AG09309 (cell line): ENCODE results near the gene DUS3L.

Source experiments
- DNase-seq: peaks from one replicate; pipeline ENCODE4 v3.0.0-alpha.2; 2010; ENCODE audit warnings: low read depth
- H3K4me3 ChIP-seq: 2 replicates; pipeline ENCODE4 v1.5.1; 2011; ENCODE audit warnings: mild to moderate bottlenecking, low read depth, low read length, moderate library complexity; ENCODE audit not compliant: control insufficient read depth
- TF ChIP-seq, protein P1 (sequence below): IDR thresholded peaks from 2 replicates; pipeline ENCODE4 v1.5.1; 2011; ENCODE audit warnings: mild to moderate bottlenecking, low read depth, low read length, inconsistent platforms; ENCODE audit not compliant: insufficient read depth, control insufficient read depth; ENCODE audit errors: missing control alignments

Gene DUS3L

DNA sequence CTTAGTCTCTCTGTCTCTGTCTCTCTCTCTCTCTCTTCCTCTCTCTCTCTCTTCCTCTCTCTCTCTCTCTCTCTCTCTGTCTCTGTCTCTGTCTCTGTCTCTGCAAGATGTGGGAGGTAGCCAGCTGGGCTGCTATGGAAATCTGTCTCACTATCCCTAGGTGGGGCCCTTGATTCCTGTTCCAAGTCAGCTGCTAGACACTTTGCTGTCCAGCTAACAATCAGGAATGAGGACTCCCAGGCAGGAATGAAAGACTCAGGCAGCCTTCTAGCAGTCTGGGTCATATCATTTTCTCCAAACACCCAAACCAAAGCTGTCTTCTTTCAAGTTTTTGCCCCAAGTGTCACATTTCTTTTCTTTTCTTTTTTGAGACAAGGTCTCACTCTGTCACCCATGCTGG, 47.3 kb downstream of the DUS3L start:
- DNase-seq = no peak
- TF ChIP-seq, protein P1, sequence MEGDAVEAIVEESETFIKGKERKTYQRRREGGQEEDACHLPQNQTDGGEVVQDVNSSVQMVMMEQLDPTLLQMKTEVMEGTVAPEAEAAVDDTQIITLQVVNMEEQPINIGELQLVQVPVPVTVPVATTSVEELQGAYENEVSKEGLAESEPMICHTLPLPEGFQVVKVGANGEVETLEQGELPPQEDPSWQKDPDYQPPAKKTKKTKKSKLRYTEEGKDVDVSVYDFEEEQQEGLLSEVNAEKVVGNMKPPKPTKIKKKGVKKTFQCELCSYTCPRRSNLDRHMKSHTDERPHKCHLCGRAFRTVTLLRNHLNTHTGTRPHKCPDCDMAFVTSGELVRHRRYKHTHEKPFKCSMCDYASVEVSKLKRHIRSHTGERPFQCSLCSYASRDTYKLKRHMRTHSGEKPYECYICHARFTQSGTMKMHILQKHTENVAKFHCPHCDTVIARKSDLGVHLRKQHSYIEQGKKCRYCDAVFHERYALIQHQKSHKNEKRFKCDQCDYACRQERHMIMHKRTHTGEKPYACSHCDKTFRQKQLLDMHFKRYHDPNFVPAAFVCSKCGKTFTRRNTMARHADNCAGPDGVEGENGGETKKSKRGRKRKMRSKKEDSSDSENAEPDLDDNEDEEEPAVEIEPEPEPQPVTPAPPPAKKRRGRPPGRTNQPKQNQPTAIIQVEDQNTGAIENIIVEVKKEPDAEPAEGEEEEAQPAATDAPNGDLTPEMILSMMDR = no peak
- no peak overlapping the region for H3K4me3 ChIP-seq

DNA sequence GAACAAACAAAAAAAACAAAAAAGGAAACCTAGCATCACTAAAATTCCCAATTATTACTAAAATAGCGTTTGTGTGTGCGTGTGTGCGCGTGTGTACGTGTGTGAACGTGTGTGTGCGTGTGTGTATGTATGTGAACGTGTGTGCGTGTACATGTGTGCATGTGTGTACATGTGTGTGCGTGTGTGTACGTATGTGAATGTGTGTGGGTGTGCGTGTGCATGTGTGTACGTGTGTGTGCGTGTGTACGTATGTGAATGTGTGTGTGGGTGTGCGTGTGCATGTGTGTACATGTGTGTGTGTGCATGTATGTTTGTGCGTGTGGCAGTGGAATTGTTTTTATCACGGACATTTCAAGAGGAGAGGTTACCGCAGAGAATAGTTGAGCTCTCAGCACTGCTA, 48.9 kb downstream of the DUS3L start:
- TF ChIP-seq, protein P1 = no peak
- no peak for DNase-seq
- H3K4me3 ChIP-seq = no peak overlapping the region

DNA sequence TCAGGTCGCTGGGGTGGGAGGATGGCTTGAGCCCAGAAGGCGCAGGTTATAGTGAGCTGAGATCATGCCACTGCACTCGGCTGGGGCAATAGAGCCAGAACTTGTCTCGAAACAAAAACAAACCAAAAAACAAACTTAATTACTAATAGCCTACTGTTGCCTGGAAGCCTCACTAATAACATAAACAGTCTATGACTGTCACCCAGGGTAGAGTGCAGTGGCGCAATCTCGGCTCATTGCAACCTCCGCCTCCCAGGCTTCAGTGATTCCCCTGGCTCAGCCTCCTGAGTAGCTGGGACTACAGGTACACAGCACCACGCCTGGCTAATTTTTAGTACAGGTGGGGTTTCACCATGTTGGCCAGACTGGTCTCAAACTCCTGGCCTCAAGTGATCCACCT, 52.5 kb downstream of the DUS3L start:
- TF ChIP-seq, protein P1 = no peak
- no peak for DNase-seq
- H3K4me3 ChIP-seq = no peak overlapping the region
